GM19397 (cell line): ENCODE measurements around the gene FOXP1.

Source experiments
- ATAC-seq: cut with Tn5 transposase; IDR thresholded peaks from one replicate; pipeline ENCODE4 v1.9.1; 2021; ENCODE audit warnings: mild to moderate bottlenecking, moderate library complexity; ENCODE audit not compliant: unreplicated experiment

FOXP1 gene

DNA sequence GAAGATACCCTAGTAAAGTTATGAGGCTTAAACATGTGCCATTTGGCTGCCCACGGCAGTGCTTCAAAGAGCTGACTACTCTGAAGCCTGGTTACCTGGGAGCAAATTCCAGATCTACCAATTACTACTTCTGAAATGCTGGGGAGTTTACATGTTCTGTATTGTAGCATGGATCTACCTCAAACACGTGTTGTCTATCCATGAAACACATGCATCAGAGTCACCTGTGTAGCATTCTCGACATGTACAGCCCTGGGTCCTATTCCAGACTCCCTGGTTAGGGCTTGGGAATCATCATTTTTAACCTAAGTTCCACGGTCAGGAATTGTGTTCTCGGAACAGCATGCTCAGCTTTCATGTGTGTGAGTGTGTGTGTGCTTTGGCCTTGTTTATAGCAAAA lies 671.8 kb downstream of the FOXP1 start:
- no peak for ATAC-seq

GRCh38 chr3:70905491-70905890 lies 678.0 kb downstream of the FOXP1 start:
- ATAC-seq: no peak
